ENCODE measurements around the gene FUNDC2.
A peak's percentile ranks its signal among the peaks of the same experiment; 100 is the strongest.
"Not testable (repeated sequence)": the region's sequence is repeated elsewhere in the genome, so short reads cannot be mapped to it uniquely, and the experiment has no call there.

The FUNDC2 gene

DNA sequence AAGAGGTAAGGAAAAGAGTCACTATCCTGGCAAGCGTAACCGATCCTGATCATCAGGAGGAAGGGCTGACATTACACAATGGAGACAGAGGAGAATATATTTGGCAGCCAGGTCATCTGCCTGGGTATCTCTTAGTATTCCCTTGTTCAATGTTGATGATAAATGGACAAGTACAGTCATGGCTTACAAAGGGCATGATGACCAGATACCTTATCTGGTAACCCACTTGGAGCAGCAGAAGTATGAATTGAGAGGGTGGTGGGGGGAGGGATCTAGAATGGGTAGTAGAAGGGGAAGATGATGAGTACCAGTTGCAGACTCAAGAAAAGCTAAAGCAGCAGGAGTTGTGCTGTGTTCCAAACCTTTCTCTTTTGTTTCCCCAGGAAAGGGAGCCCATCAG lies 21.5 kb upstream of the FUNDC2 start:
- DNase-seq, result peak in 1 of 2 experiments; percentile 22
- TF ChIP-seq GATA1 (IDR thresholded peaks at IDR 0.05; ENCODE audit: low read depth, low read length), result no peak
- TF ChIP-seq POLR2A (IDR thresholded peaks at IDR 0.05; ENCODE audit: low read length), result no peak

DNA sequence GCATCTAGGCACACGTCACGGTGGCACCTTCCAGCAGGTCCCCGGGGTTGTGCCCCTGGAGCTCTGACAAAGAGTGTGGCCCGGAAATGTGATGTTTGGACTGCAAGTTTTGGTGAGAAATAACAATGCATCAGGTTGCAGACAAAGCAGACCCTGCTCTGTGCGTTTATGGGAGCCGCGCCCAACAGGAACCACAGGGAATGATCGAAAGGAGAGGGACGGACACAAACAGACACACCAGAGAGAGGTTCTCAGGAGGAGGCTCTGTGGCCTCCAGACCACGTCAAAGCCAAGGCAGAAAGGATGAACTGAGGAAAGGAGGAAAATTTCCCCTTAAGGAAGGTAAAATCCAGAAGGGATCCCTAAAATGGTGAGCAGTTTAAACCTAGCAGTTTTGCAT lies 20.3 kb upstream of the FUNDC2 start:
- not testable (repeated sequence) for DNase-seq

DNA sequence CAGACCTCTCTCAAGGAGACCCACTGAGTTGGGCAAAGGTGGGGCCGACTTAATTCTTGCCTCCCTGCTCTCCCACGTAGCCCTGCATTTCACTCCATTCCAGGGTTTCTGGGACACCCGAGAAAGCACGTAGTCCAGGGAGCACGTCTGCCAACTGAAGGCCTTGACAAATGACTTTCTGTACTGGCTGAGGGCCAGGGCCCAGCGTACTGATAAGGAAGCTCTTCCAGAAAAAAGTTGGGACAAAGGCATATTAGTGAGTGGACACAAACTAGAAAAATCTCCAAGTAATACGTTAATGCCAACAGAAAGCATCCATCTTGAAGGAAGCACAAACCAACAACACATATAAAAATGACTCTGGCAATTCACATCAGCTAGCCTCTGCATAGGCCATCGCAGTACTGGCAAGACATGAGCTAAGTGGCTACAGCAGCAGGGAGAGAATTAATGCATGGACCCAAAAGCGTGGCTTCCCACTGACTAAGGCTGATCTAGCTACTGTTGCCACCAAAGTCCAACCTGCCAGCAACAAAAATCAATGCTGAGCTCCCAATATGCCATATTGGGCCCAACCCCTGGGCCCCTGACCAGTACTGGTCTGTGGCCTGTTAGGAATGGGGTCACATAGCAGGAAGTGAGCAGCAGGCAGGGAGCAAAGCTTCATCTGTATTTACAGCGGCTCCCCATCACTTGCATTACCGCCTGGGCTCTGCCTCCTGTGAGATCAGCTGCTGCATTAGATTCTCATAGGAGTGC lies 19.6 kb upstream of the FUNDC2 start:
- DNase-seq, result not testable (repeated sequence)

DNA sequence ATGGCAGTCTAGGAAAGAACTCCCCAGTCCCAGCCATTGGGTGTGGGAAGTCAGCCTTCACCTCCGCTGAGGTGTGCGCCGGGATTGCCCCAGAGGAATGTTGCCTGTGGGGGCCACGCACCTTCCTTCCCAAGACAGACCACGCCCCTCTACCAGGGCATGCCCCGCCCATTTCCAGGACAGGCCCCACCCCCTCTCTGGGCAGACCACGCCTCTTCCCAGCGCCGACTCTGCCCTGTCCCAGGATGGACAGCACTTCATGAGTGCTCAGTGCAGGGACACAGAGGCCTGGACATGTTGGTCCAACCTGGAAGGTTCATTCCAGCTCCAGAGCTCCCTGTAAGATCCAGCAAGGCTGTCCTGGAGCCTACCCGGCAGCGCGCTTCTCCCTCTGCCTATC lies 18.1 kb upstream of the FUNDC2 start:
- not testable (repeated sequence) for DNase-seq

DNA sequence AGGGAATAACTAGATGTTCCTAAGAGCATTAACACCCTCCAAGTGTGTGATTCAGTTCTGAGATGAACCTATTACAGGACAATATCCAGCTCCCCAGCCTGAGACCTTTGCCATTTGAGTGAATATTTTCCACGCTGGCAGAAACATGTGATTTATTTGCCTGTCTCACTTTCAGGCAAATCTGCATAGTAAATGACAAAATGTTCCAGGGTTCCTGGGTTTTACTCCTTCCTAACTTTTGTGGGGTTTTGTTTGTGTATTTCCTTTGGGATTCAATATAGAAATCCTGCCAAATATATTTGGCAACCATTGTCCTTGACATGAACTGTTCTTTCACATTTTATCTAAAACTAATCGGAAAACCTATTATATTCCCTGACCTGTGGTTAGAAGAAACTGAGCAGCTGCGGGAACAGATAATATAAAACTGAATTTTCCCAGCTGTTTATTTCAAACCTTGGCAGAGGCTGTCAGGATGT lies 16.6 kb upstream of the FUNDC2 start:
- no peak for DNase-seq
- TF ChIP-seq GATA1 (IDR thresholded peaks at IDR 0.05; ENCODE audit: low read depth, low read length) (no peak), POLR2A (IDR thresholded peaks at IDR 0.05; ENCODE audit: low read length) (no peak)

DNA sequence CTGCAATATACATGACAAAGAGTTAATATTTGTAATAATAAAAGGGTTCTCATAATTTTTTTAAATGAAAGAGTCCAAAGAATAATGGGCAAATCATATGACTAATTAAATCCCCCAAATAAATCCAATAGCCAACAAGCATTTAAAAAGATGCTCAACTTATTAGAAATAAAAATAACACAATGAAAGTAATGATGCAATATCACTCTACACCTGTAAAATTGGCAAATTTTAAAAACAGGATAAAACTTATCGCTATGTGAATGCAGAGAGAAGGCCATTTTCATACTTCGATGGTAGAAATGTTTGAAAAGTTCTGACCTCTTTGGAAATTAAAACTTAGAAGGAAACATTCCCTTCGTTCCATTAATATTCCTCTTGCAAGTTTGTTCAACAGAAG lies 6.1 kb upstream of the FUNDC2 start:
- DNase-seq, result no peak
- TF ChIP-seq POLR2A (IDR thresholded peaks at IDR 0.05; ENCODE audit: low read length) (no peak), GATA1 (IDR thresholded peaks at IDR 0.05; ENCODE audit: low read depth, low read length) (no peak)

DNA sequence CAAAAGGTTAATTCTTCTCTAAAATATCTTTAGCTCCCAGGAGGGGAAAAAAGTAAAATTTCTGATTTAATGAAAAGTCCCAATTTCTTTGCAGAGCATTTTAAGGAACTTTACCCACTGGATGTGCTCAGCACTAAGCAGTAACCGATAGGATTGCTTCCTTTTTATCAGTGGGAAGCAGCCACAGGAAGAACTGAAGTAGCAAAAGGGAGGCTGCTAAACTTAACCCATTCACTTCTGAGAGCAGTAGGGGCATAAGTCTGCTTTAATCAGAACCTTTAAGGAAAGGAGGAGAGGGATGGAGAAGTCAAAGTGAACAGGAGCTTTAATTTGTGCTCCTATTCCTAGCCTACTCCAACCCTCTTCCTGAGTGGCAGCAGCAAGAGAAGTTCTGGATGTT lies 4.1 kb upstream of the FUNDC2 start, which contains the start of gene F8:
Gene F8 (minus strand): TSS at position 139 of the 400 bp plus-strand sequence. CDS start 171 bp downstream, outside the sequence.
- DNase-seq, result no peak
- TF ChIP-seq GATA1 (IDR thresholded peaks at IDR 0.05; ENCODE audit: low read depth, low read length) (no peak), POLR2A (IDR thresholded peaks at IDR 0.05; ENCODE audit: low read length) (no peak)

DNA sequence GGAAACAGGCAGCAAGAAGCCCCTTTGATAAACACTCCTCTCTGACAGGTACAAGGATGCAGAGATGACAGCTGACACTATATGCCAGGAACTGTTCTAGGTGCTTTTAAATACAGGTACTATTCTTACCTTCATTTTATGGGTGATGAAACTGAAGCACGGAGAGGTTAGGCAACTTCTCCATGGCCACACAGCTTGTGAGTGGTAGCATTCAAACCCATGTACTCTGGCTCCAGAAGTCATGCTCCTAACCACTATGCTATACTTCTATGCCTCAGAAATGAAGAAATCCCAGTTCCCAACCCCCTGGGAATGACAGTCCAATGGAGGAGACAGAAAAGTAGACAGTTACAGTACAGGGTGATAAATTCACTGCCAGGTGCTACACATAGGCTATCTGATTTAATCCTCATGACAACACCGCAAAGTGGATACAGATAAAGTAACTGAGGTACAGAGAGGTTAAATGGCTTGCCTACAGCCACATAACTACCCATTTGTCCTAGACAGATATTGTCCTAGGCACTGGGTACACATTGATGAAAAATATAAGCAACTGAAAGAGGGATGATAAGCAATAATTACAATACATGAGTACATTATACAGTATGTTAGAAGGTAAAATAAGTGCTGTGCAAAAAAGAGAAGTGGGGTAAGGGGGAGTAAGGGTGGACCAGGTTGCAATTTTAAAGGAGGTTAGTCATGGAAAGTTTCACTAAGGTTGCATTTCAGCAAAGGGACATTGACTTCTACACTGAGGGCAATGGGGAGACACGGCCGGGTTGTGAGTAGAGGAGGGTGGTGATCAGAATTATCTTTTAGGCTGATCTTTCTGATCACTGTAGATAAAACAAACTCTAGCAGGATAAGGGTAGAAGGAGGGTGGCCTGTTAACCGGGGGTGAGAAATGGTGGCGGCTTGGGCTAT lies 2.5 kb upstream of the FUNDC2 start:
- DNase-seq, result peak in 1 of 2 experiments; percentile 18
- TF ChIP-seq GATA1 (IDR thresholded peaks at IDR 0.05; ENCODE audit: low read depth, low read length), result no peak
- no peak for TF ChIP-seq POLR2A (IDR thresholded peaks at IDR 0.05; ENCODE audit: low read length)

DNA sequence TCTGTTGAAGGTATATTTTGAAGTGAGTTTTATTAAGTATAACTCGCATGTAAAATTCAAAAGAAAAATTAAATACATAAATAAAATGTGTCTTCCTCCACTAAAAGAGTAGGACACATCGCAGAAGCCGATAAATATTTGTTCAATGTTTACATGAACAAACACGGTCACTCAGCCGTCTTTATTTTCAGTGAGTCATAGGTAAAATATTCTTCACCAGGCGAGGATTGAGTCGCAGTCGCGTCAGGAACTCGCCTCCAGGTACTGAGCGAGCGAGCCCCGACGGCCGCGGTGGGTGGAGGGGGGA lies 271 bp upstream of the FUNDC2 start:
- no peak for DNase-seq
- TF ChIP-seq POLR2A (IDR thresholded peaks at IDR 0.05; ENCODE audit: low read length), result no peak

DNA sequence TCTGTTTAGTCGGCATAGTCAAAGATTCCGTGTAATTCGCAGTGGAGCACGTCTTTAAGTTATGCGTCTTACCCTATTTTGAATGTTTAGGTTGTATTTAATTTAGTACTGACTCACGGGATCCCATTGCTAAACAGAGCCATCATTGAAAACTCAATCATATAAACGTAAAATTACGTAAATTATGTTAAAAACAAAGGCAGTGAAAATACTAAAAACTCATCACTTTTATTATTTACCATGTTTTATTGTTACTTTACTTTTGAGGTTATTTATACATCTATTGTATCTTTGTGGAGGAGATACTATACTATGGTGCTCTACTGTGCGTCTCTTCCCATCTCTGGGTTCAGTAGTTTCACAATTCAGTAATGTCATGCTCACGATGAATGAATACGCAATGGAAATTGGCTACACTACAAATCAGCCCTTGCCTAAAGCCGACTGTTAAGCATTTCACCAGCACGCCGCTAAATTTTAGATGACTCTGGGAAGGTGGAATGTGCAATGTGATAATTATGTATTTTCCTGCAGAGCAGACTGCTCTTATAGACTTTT lies 944 bp downstream of the FUNDC2 start:
- TF ChIP-seq POLR2A (IDR thresholded peaks at IDR 0.05; ENCODE audit: low read length) (peak; percentile 73), GATA1 (IDR thresholded peaks at IDR 0.05; ENCODE audit: low read depth, low read length) (no peak)
- peak; percentile 80 to 85 for DNase-seq

DNA sequence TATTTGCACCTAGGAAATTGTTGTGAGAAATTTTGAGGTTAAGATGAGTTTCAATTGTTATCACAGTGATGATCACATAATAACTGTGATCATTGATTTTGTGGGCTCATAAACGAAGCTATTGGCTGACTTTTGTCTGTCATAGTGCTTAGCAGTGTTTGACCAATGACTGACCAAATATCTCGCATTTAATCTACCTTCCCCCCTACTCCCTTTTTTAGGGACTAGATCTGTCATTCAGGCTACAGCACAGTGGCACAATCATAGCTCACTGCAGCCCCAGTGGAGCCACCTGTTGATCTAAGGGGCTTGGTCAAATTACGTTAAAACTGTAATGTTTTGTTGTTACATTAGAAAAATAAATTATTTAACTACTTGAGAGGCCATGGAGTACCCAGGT lies 1.5 kb downstream of the FUNDC2 start:
- TF ChIP-seq POLR2A (IDR thresholded peaks at IDR 0.05; ENCODE audit: low read length), result no peak
- TF ChIP-seq GATA1 (IDR thresholded peaks at IDR 0.05; ENCODE audit: low read depth, low read length), result no peak
- peak; percentile 31 to 46 for DNase-seq

DNA sequence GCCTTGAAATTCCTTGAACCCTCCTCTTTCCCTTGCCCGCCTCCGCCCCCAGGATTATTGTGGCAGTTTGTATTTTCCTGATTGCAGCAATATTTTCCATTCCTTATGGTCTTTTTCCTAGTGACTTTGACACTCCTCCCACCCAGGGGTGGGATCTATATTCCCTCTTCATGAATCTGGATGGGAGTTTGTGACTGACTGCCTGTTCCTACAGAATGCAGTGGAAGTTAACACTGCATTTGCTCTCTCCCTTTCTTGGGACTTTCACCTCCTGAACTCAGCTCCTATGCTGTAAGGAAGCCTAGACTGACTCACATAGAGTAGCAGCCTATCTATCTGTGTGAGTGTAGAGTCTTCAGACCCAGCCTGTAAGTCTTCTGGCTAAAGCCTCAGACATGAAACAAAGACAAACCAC lies 2.2 kb downstream of the FUNDC2 start:
- TF ChIP-seq GATA1 (IDR thresholded peaks at IDR 0.05; ENCODE audit: low read depth, low read length) (no peak), POLR2A (IDR thresholded peaks at IDR 0.05; ENCODE audit: low read length) (no peak)
- DNase-seq, result peak in 1 of 2 experiments; percentile 6

DNA sequence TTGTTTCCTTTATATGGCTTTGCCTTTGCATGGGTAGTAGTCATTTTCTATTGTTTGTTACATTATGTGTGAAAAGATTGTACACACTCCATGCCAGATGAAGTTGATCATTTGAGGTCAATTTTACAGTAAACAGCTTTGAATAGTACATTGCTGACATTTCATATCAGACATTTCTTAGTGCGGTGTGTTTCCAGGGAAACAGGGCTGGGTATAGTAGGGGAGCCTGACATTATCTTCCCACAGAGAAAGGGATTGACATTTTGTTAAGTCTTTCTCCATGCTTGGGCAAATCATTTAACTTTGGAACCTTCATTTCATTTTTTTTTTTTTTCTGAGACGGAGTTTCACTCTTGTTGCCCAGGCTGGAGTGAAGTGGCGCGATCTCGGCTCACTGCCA lies 5.0 kb downstream of the FUNDC2 start:
- TF ChIP-seq GATA1 (IDR thresholded peaks at IDR 0.05; ENCODE audit: low read depth, low read length), result no peak
- TF ChIP-seq POLR2A (IDR thresholded peaks at IDR 0.05; ENCODE audit: low read length), result no peak
- DNase-seq, result no peak

DNA sequence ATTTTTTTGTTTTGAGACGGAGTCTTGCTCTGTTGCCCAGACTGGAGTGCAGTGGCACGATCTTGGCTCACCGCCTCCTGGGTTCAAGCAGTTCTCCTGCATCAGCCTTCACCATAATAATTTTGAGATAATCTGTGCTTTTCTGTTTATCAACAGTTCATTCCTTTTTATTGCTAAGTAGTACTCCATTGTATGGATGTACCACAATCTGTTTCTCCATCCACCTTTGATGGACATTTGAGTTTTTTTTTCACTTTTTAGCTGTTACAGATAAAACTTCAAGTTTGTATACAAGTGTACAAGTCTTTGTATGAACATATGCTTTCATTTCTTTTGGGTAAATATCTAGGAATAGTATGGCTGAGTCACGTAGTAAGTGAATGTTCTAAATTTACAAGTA lies 9.0 kb downstream of the FUNDC2 start:
- no peak for TF ChIP-seq GATA1 (IDR thresholded peaks at IDR 0.05; ENCODE audit: low read depth, low read length)
- TF ChIP-seq POLR2A (IDR thresholded peaks at IDR 0.05; ENCODE audit: low read length), result no peak
- peak in 1 of 2 experiments; percentile 1 for DNase-seq
